HEK293 (cell line): ENCODE results near the gene PDHX.

Source experiments
- CTCF ChIA-PET: fragments of 350-600 bp; formaldehyde crosslinking; extraction: SDS; loops from one replicate; lab custom pipeline; 2021; ENCODE audit warnings: antibody characterized with exemption; lab: Yijun Ruan, JAX
- POLR2A ChIA-PET: fragments of 300-600 bp; formaldehyde crosslinking; extraction: SDS; loops from one replicate; lab custom pipeline; 2020; ENCODE audit warnings: antibody characterized with exemption, inconsistent platforms; lab: Yijun Ruan, JAX
- H3K27ac ChIP-seq: fragments of 200-500 bp; sonication (Bioruptor generic); 2 replicates; pipeline ENCODE4 v1.5.1; 2014; ENCODE audit warnings: low read depth, low read length, control low read depth, inconsistent platforms; ENCODE audit errors: extremely low read depth
- H3K36me3 ChIP-seq, 2 experiments: fragments of 200-500 bp in 1 of 2; sonication (Bioruptor generic) in 1 of 2; 1 replicate in 1 of 2; 2 replicates in 1 of 2; pipeline ENCODE4 v1.5.1; 2014 to 2017; ENCODE audit warnings: inconsistent platforms in 2 of 2, low read length in 2 of 2; ENCODE audit not compliant: control insufficient read depth in 2 of 2, insufficient read depth in 1 of 2
- H3K4me1 ChIP-seq: fragments of 200-500 bp; sonication (Bioruptor generic); 2 replicates; pipeline ENCODE4 v1.5.1; 2014; ENCODE audit warnings: mild to moderate bottlenecking, low read length, inconsistent platforms; ENCODE audit not compliant: control insufficient read depth, insufficient read depth
- H3K4me3 ChIP-seq: 2 replicates; pipeline ENCODE4 v1.5.1; 2011; ENCODE audit warnings: low read depth, mild to moderate bottlenecking, control low read depth, low read length, moderate library complexity
- H3K9me3 ChIP-seq: fragments of 200-500 bp; sonication (Bioruptor generic); 2 replicates; pipeline ENCODE4 v1.5.1; 2014; ENCODE audit warnings: low read depth, low read length, inconsistent platforms; ENCODE audit not compliant: control insufficient read depth, insufficient read depth
- AEBP2 ChIP-seq: fragments of 450-650 bp; formaldehyde crosslinking; IDR thresholded peaks from 2 replicates; pipeline ENCODE4 v1.5.1; 2016; ENCODE audit warnings: missing biosample characterization, missing genetic modification characterization, borderline replicate concordance
- HIC1 ChIP-seq: fragments of 450-650 bp; formaldehyde crosslinking; IDR thresholded peaks from 2 replicates; pipeline ENCODE4 v1.5.1; 2016; ENCODE audit warnings: missing biosample characterization, missing genetic modification characterization
- INSM2 ChIP-seq: fragments of 450-650 bp; formaldehyde crosslinking; IDR thresholded peaks from 2 replicates; pipeline ENCODE4 v1.5.1; 2016; ENCODE audit warnings: missing biosample characterization, missing genetic modification characterization
- KLF16 ChIP-seq: fragments of 450-650 bp; formaldehyde crosslinking; IDR thresholded peaks from 2 replicates; pipeline ENCODE4 v1.5.1; 2017; ENCODE audit warnings: missing biosample characterization, missing genetic modification characterization
- MZF1 ChIP-seq: fragments of 450-650 bp; formaldehyde crosslinking; IDR thresholded peaks from 2 replicates; pipeline ENCODE4 v1.5.1; 2017; ENCODE audit warnings: missing biosample characterization, missing genetic modification characterization, borderline replicate concordance
- OSR2 ChIP-seq: fragments of 450-650 bp; formaldehyde crosslinking; IDR thresholded peaks from 2 replicates; pipeline ENCODE4 v1.5.1; 2016; ENCODE audit warnings: missing biosample characterization, missing genetic modification characterization
- YY2 ChIP-seq: fragments of 450-650 bp; formaldehyde crosslinking; IDR thresholded peaks from 2 replicates; pipeline ENCODE4 v1.5.1; 2016; ENCODE audit warnings: missing biosample characterization, missing genetic modification characterization
- ZNF112 ChIP-seq: fragments of 450-650 bp; formaldehyde crosslinking; IDR thresholded peaks from 2 replicates; pipeline ENCODE4 v1.5.0; 2017; ENCODE audit warnings: missing biosample characterization, missing genetic modification characterization
- ZNF121 ChIP-seq: fragments of 450-650 bp; formaldehyde crosslinking; IDR thresholded peaks from 2 replicates; pipeline ENCODE4 v1.5.1; 2016; ENCODE audit warnings: missing biosample characterization, missing genetic modification characterization
- ZNF18 ChIP-seq: fragments of 450-650 bp; formaldehyde crosslinking; IDR thresholded peaks from 2 replicates; pipeline ENCODE4 v1.5.1; 2016; ENCODE audit warnings: missing biosample characterization, missing genetic modification characterization
- ZNF239 ChIP-seq: fragments of 450-650 bp; formaldehyde crosslinking; IDR thresholded peaks from 2 replicates; pipeline ENCODE4 v1.5.1; 2016; ENCODE audit warnings: missing biosample characterization, missing genetic modification characterization
- ZNF37A ChIP-seq: fragments of 450-650 bp; IDR thresholded peaks from 2 replicates; pipeline ENCODE4 v1.5.1; 2018; ENCODE audit warnings: missing biosample characterization, missing genetic modification characterization
- ZNF391 ChIP-seq: fragments of 450-650 bp; formaldehyde crosslinking; IDR thresholded peaks from 2 replicates; pipeline ENCODE4 v1.5.1; 2016; ENCODE audit warnings: low read depth, missing biosample characterization, missing genetic modification characterization, borderline replicate concordance
- ZNF518A ChIP-seq: fragments of 450-650 bp; formaldehyde crosslinking; conservative IDR thresholded peaks from 2 replicates; pipeline ENCODE4 v1.5.1; 2016; ENCODE audit warnings: low read depth, missing biosample characterization, missing genetic modification characterization
- ZNF600 ChIP-seq: fragments of 450-650 bp; formaldehyde crosslinking; IDR thresholded peaks from 2 replicates; pipeline ENCODE4 v1.5.1; 2016; ENCODE audit warnings: missing biosample characterization, missing genetic modification characterization
- ZNF639 ChIP-seq: fragments of 450-650 bp; formaldehyde crosslinking; IDR thresholded peaks from 2 replicates; pipeline ENCODE4 v1.5.1; 2016; ENCODE audit warnings: missing biosample characterization, missing genetic modification characterization
- ZNF664 ChIP-seq: fragments of 450-650 bp; formaldehyde crosslinking; IDR thresholded peaks from 2 replicates; pipeline ENCODE4 v1.5.1; 2016; ENCODE audit warnings: missing biosample characterization, missing genetic modification characterization
- ZNF707 ChIP-seq: fragments of 450-650 bp; formaldehyde crosslinking; IDR thresholded peaks from 2 replicates; pipeline ENCODE4 v1.5.1; 2016; ENCODE audit warnings: missing biosample characterization, missing genetic modification characterization
- ZNF792 ChIP-seq: fragments of 450-650 bp; formaldehyde crosslinking; IDR thresholded peaks from 2 replicates; pipeline ENCODE4 v1.5.1; 2016; ENCODE audit warnings: missing biosample characterization, missing genetic modification characterization
- ZSCAN4 ChIP-seq: fragments of 450-650 bp; formaldehyde crosslinking; IDR thresholded peaks from 2 replicates; pipeline ENCODE4 v1.5.1; 2017; ENCODE audit warnings: missing biosample characterization, missing genetic modification characterization

The PDHX gene

GRCh38 chr11:35040221-35040942, 124.0 kb downstream of the PDHX start (continued):
- no peak for TF ChIP-seq ZNF518A (tag by site-specific recombination)
- TF ChIP-seq, all 188 proteins: peak for 0

- Histone ChIP-seq H3K9me3 (no peaks in the 10 kb centered on the region), H3K27ac (no peak overlapping the region), H3K36me3 (no peaks in the 10 kb centered on the region), H3K4me1 (no peaks in the 10 kb centered on the region), H3K4me3 (no peak overlapping the region)
- ChIA-PET POLR2A (no interaction called here), CTCF (interaction anchor here (0.5 to 0.6 kb wide), 2 partner anchors 373 to 555 kb away, joined by 3 to 4 read pairs; no protein-coding TSS in a partner anchor)
- TF ChIP-seq ZNF600 (tag by site-specific recombination), result no peak
- TF ChIP-seq ZNF664 (tag by site-specific recombination), result no peak
- no peak for TF ChIP-seq OSR2 (tag by site-specific recombination)
- TF ChIP-seq ZNF18, result no peak
- no peak for TF ChIP-seq INSM2 (tag by site-specific recombination)
- TF ChIP-seq YY2 (tag by site-specific recombination), result no peak
- no peak for TF ChIP-seq ZNF639 (tag by site-specific recombination)
- TF ChIP-seq MZF1, result no peak
- TF ChIP-seq ZNF391 (tag by site-specific recombination), result no peak
- no peak for TF ChIP-seq AEBP2
- no peak for TF ChIP-seq ZNF112 (tag by site-specific recombination)
- no peak for TF ChIP-seq ZSCAN4
- TF ChIP-seq ZNF707 (tag by site-specific recombination), result no peak
- TF ChIP-seq HIC1 (tag by site-specific recombination), result no peak
- TF ChIP-seq KLF16, result no peak
- no peak for TF ChIP-seq ZNF792 (tag by site-specific recombination)
- TF ChIP-seq ZNF121 (tag by site-specific recombination), result no peak
- TF ChIP-seq ZNF239 (tag by site-specific recombination), result no peak
- no peak for TF ChIP-seq ZNF37A (tag by site-specific recombination)
Observed at GRCh38 chr11:35041070-35041554, 124.7 kb downstream of the PDHX start.
